Measurements from ENCODE around the gene RGS3. TPM values are rescaled to one million over a fixed set of nuclear protein-coding genes. Genes with fewer than 3 reads are reported as not detected.

The RGS3 gene
- total RNA-seq, 4 donors from 2014 or later, result 43.0 to 66.2 (median 55.6) TPM

GRCh38 chr9:113593682-113594281, 130.3 kb downstream of the RGS3 start:
- Histone ChIP-seq H3K4me1 (peaks cover 19 to 38% of the 10 kb centered on the region in 2 donors), H3K27ac (peak overlapping the region; percentile 36 to 71 (median 46)), H3K36me3 (peaks cover 20 to 22% of the 10 kb centered on the region in 2 donors), H3K4me3 (replicated peaks in 1 of 3) (peak overlapping the region in 2 of 3 donors; percentile 1 to 21), H3K9me3 (no peaks in the 10 kb centered on the region), H3K27me3 (no peaks in the 10 kb centered on the region)
- TF ChIP-seq POLR2A (IDR thresholded peaks at IDR 0.05) (peak in 1 of 2 donors; percentile 83), CTCF (IDR thresholded peaks at IDR 0.05) (peak in 1 of 6 experiments; percentile 2)
- intact Hi-C loops (cut with DNase I), result no loop called here
- 19 to 25% methylated on average over 14 of the region's 15 CpGs for WGBS, 2 donors
- peak; percentile 91 to 93 for DNase-seq

GRCh38 chr9:113594484-113595299, 131.2 kb downstream of the RGS3 start:
- no peak for DNase-seq
- peak overlapping the region in 2 of 3 donors; percentile 1 to 21 for H3K4me3 ChIP-seq (replicated peaks in 1 of 3)
- no peaks in the 10 kb centered on the region for H3K27me3 ChIP-seq
- intact Hi-C loops (cut with DNase I), result no loop called here
- 56 to 61% methylated on average over 12 to 17 of the region's 19 CpGs for WGBS, 2 donors
- peaks cover 20 to 22% of the 10 kb centered on the region in 2 donors for H3K36me3 ChIP-seq
- H3K9me3 ChIP-seq, result no peaks in the 10 kb centered on the region
- TF ChIP-seq CTCF (IDR thresholded peaks at IDR 0.05), result no peak
- TF ChIP-seq POLR2A (IDR thresholded peaks at IDR 0.05), result no peak
- H3K27ac ChIP-seq, result peak overlapping the region; percentile 24 to 71 (median 42)
- peaks cover 19 to 40% of the 10 kb centered on the region in 2 donors for H3K4me1 ChIP-seq

- Histone ChIP-seq H3K4me1 (peaks cover 10 to 40% of the 10 kb centered on the region in 2 donors), H3K27me3 (no peaks in the 10 kb centered on the region), H3K36me3 (peaks cover 20 to 22% of the 10 kb centered on the region in 2 donors), H3K4me3 (replicated peaks in 1 of 3) (no peak overlapping the region), H3K27ac (no peak overlapping the region), H3K9me3 (no peaks in the 10 kb centered on the region)
- TF ChIP-seq CTCF (IDR thresholded peaks at IDR 0.05), result no peak
- WGBS, 2 donors, result 92 to 96% methylated on average over 23 to 24 of the region's 27 CpGs
- intact Hi-C loops (cut with DNase I), result no loop called here
- DNase-seq, result no peak
Measured at GRCh38 chr9:113596616-113597320, 133.2 kb downstream of the RGS3 start.

- H3K4me1 ChIP-seq, result peaks cover 10 to 43% of the 10 kb centered on the region in 2 donors
- H3K36me3 ChIP-seq, result peaks cover 20 to 22% of the 10 kb centered on the region in 2 donors
- no peaks in the 10 kb centered on the region for H3K9me3 ChIP-seq
- no peak for TF ChIP-seq POLR2A (IDR thresholded peaks at IDR 0.05)
- TF ChIP-seq CTCF (IDR thresholded peaks at IDR 0.05), result no peak
- H3K4me3 ChIP-seq (replicated peaks in 1 of 3), result no peak overlapping the region
- no peaks in the 10 kb centered on the region for H3K27me3 ChIP-seq
- WGBS, 2 donors, result 88 to 89% methylated on average over 11 to 14 of the region's 14 CpGs
- intact Hi-C loops (cut with DNase I), result no loop called here
- no peak for DNase-seq
- H3K27ac ChIP-seq, result no peak overlapping the region
Measured at GRCh38 chr9:113597390-113598241, 134.1 kb downstream of the RGS3 start.

All from thyroid gland (tissue), 4 donors.